GM23248 (cell line): ENCODE data around the gene APBB1IP.

Experiments used
- EZH2 ChIP-seq: fragments of 200-600 bp; sonication (generic); IDR thresholded peaks from 2 replicates; pipeline ENCODE4 v1.6.1; 2018; ENCODE audit warnings: antibody characterized with exemption, mild to moderate bottlenecking; ENCODE audit not compliant: insufficient read depth, poor library complexity, severe bottlenecking
- EZH2phosphoT487 ChIP-seq: fragments of 200-600 bp; sonication (generic); IDR thresholded peaks from 2 replicates; pipeline ENCODE4 v1.6.1; 2018; ENCODE audit warnings: antibody characterized with exemption, moderate library complexity, mild to moderate bottlenecking, low read depth; ENCODE audit not compliant: insufficient read depth

GRCh38 chr10:26483554-26483953 lies 45.4 kb downstream of the APBB1IP start:
- no peak for TF ChIP-seq EZH2phosphoT487
- no peak for TF ChIP-seq EZH2
